ENCODE data around the gene MPC1.
"Not testable (repeated sequence)": the region's sequence is repeated elsewhere in the genome, so short reads cannot be mapped to it uniquely, and the experiment has no call there.

Gene MPC1

GRCh38 chr6:166379103-166379586 lies 3.6 kb downstream of the MPC1 start:
- no peak for DNase-seq

- DNase-seq: no peak
Measured at GRCh38 chr6:166377721-166378120, 5.0 kb downstream of the MPC1 start.

- DNase-seq: no peak
Measured at GRCh38 chr6:166375013-166375412, 7.7 kb downstream of the MPC1 start.

- DNase-seq: no peak
Measured at GRCh38 chr6:166370489-166370888, 12.3 kb downstream of the MPC1 start.

GRCh38 chr6:166369782-166370181 lies 13.0 kb downstream of the MPC1 start:
- no peak for DNase-seq

GRCh38 chr6:166366921-166367320 lies 15.8 kb downstream of the MPC1 start:
- no peak for DNase-seq

GRCh38 chr6:166365806-166366205 lies 16.9 kb downstream of the MPC1 start:
- DNase-seq: no peak

- no peak for DNase-seq
Measured at GRCh38 chr6:166365221-166365620, 17.5 kb downstream of the MPC1 start.

GRCh38 chr6:166364456-166364855 lies 18.3 kb downstream of the MPC1 start:
- DNase-seq: no peak

- not testable (repeated sequence) for DNase-seq
Measured at GRCh38 chr6:166362427-166362826, 20.3 kb downstream of the MPC1 start.

GRCh38 chr6:166361077-166361429 lies 21.7 kb downstream of the MPC1 start:
- no peak for DNase-seq

- no peak for DNase-seq
Measured at GRCh38 chr6:166360243-166361076, 22.3 kb downstream of the MPC1 start.

GRCh38 chr6:166355552-166355951 lies 27.2 kb downstream of the MPC1 start:
- no peak for DNase-seq

GRCh38 chr6:166354965-166355364 lies 27.8 kb downstream of the MPC1 start:
- DNase-seq: no peak

- DNase-seq: no peak
Measured at GRCh38 chr6:166354143-166354542, 28.6 kb downstream of the MPC1 start.

GRCh38 chr6:166353507-166353906 lies 29.2 kb downstream of the MPC1 start:
- no peak for DNase-seq

GRCh38 chr6:166352923-166353322 lies 29.8 kb downstream of the MPC1 start:
- DNase-seq: no peak

- DNase-seq: no peak
Measured at GRCh38 chr6:166351715-166352285, 30.9 kb downstream of the MPC1 start.

- no peak for DNase-seq
Measured at GRCh38 chr6:166348305-166348949, 34.3 kb downstream of the MPC1 start.

GRCh38 chr6:166346965-166347364 lies 35.8 kb downstream of the MPC1 start:
- no peak for DNase-seq

GRCh38 chr6:166346449-166346848 lies 36.3 kb downstream of the MPC1 start:
- no peak for DNase-seq

- DNase-seq: not testable (repeated sequence)
Measured at GRCh38 chr6:166345672-166346071, 37.1 kb downstream of the MPC1 start.

GRCh38 chr6:166344921-166345320 lies 37.8 kb downstream of the MPC1 start:
- not testable (repeated sequence) for DNase-seq

GRCh38 chr6:166344240-166344639 lies 38.5 kb downstream of the MPC1 start:
- DNase-seq: no peak
